Fibroblast of the conjunctiva (primary cell): ENCODE measurements around the gene GSTO1.

ENCODE experiments used
- DNase-seq: peaks from one replicate; pipeline ENCODE4 v3.0.0-alpha.2; 2010; ENCODE audit warnings: low read depth

Gene GSTO1

DNA sequence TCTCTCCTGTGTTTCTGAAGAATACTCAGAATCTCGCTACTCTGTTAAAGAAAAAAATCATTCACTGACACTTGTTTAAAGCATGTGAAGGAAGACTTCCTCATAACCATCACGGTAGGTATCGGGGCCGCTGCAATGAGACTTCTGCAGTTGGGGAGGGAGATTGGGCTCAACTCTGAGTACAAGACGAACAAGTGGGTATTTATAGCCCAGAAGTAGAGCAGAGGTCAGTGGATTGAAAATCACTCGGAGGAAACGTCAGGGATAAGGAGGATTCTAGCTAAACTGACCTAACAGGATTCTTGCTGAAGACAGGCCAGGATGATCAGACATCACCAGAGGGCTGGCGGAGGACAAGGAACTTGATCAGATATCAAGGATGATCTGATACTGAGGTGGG lies 50.2 kb downstream of the GSTO1 start:
- no peak for DNase-seq

GRCh38 chr10:104306897-104307296 lies 52.2 kb downstream of the GSTO1 start:
- DNase-seq, result no peak

DNA sequence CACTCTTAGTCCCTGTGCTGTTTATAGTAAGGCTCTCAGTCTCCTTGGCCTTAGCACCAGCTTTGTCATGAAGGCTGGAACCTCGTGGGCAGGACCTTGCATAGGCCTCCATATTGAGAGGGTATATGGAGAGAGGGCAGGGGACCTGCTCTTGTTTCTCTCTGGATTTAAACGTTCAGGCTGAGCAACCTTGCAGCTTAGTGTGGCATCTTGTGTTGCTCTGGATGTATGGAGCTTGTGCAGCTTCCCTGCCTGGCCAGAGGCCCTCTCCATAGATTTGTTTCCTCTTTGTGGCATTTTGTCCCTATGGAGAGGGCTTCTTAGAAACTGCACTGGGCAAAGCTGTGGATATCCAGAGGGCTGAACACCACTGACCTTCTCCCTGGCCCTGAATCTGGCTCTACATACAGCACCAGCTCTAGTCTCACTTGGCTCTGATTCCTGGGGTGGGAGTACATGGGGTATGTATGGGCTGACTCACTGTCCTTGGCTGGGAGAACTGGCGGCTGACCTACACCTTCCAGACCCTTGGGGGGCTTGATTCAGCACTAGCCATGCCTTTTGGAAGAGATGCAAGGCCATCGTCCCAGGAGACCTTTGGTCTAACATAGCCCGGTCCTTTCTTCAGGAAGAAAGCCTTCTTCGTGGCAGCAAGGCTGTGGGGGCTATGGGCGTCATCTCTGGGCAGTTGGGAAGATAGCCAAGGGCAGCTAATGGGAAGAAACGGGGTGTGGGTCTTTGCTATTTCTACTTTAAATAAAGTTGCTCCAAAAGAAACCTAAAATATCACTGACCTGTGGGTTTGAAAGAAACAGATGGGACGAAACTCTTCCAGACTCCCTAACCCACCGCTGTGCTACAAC lies 53.1 kb downstream of the GSTO1 start:
- no peak for DNase-seq

- no peak for DNase-seq
Measured at GRCh38 chr10:104308439-104308903, 53.8 kb downstream of the GSTO1 start.

DNA sequence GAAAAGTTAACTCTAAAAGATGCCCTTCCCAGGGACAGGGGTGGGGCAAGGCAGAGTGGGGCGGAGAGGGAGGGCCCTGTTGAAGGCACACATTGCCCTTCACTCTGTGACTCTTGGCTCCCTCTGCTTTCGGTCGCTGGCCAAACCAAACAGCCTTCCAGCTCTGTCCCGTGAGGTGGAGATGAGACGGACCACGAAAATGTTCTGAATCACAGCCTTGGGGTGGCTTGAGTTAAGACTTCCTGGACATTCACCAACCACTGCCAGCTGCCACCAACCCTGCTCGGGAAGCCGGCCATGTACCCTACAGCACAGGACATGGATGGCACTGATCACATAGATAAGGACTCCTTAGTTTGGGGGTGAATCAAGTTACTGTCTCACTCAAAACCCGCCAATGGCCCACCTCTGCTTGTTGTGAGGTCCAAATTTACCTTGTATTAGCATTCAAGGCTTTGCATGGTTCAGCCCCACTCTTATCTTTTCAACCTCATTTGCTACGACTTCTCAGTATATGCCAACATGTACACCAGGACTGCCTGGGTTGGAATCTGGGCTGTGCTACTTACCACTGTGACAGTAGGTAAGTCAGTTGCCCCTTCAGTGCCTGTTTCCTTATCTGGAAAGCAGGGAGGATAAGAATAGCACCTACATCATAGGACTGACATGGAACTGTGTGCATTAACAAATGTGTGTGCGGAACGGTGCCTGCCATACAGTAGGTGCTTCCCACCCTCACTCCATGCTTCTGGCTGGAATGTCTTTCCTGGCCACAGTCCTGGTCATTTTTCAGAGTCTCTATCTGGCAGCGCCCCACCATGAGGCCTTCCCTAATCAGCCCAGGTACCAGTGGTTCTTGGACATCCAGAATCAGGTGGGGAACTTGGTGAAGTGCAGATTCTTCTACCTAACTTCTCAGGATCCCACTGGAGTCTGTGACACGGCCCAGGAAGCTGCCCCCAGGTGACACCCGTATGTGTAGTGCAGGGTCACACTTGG lies 55.6 kb downstream of the GSTO1 start:
- no peak for DNase-seq

DNA sequence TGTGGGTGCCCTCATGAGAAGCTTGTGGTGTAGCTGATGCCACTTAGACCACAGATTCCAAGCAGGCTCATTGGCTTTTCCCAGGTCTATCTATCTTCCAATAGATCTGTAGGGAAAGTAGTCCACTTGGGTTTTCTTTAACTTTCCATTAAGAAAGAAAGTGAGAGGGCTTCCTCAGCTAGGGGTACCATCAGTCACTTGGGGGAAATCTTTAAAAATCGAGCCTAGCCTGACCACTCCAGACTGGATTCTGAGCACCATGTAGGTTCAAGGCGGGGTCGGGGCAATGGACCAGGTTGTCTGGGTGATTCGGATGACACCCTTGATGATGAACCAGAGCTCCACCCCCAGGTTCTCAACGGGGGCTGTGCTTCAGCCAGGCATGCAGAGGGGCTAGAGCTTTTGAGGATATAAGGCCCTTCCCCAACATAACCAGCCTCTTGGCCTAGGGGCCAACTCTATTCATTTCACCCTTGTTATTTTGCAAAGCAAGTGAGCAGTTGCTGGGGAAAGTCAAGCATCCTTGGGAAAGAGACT lies 56.6 kb downstream of the GSTO1 start:
- no peak for DNase-seq

GRCh38 chr10:104314591-104315485 lies 60.1 kb downstream of the GSTO1 start:
- DNase-seq, result no peak

DNA sequence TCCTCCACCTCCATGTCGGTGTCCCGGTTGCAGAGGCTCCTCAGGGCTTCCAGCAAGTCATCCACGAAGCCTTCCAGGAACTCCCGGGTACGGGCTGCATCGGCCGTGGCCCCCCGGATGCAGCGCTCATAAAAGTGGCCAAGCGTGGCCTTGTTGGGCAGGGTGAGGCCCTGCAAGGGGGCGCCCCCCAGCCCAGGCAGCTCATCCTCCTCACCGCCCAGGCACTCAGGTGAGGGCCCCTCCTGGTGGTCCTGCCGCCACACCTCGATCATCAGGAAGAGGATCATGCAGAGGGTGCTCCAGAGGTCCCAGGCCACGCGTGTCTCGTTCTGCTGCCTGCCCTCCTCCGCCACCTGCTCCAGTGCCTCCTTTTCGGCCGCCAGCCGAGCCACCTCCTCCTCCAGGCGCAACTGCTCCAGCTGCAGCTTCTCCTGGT lies 60.8 kb downstream of the GSTO1 start:
- no peak for DNase-seq

DNA sequence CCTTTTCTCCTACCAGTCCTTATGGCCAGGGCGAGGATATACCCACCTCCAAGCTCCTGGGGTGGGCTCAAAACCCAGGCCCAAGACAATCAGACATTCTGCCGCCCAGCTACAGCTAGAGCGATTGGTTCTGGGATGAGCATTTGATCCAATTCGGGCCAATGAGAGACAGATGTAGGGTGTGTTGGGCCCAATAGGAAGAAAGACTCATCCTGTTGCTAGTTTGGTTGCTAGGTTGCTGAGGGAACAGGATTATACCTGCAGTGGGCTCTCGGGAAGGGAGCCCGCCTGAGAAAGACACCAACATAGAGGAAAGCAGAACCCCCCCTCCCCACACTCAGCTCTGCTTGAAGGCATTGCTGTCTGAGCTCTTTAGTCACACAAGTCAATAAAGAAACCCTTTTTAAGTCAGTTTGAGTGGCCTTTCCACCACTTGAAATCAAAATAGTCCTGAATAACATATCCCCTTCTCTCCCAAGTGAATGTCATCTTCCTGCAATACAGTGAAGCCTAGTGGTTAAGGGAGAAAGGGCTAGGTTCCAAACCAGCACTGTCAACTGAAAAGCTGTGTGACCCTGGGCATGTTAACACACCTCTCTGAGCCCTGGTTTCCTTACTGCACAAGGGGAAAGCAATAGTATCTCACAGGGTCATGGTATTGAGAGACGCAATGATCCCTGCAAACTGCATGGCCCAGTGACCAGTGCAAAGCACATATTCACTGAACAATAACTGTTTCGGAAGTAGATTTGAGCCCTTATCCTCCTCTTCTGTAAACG lies 61.8 kb downstream of the GSTO1 start:
- no peak for DNase-seq
